Activated B cell treated with CpG ODN at 0.5 μM for 24 hours (primary cell): ENCODE data around the gene AP5B1. TPM values are rescaled to one million over a fixed set of nuclear protein-coding genes. Genes with fewer than 3 reads are reported as not detected.

ENCODE experiments used
- ATAC-seq: fragments of 200-7000 bp; cut with Tn5 transposase; one replicate; pipeline ENCODE4 v1.10.0; 2021; ENCODE audit warnings: low read depth, mild to moderate bottlenecking, moderate library complexity
- CTCF ChIA-PET: fragments of 350-600 bp; sonication (Branson Sonifier 250); formaldehyde crosslinking; loops from one replicate; lab custom pipeline; 2021; ENCODE audit warnings: antibody characterized with exemption; lab: Charles Lee
- POLR2A ChIA-PET: fragments of 350-600 bp; sonication (Branson Sonifier 250); formaldehyde crosslinking; loops from one replicate; lab custom pipeline; 2021; ENCODE audit warnings: antibody characterized with exemption; lab: Charles Lee
- DNase-seq: peaks from one replicate; pipeline ENCODE4 v3.0.0; 2022
- H3K27ac Mint-ChIP-seq: one replicate; pipeline ENCODE4 v1.8.0; 2020; ENCODE audit warnings: mixed read lengths
- H3K27me3 Mint-ChIP-seq: one replicate; pipeline ENCODE4 v1.8.0; 2021; ENCODE audit warnings: mixed read lengths
- H3K36me3 Mint-ChIP-seq: one replicate; pipeline ENCODE4 v1.8.0; 2021; ENCODE audit warnings: low read depth, mixed read lengths
- H3K4me1 Mint-ChIP-seq: one replicate; pipeline ENCODE4 v1.8.0; 2021; ENCODE audit warnings: mixed read lengths
- H3K4me3 Mint-ChIP-seq: one replicate; pipeline ENCODE4 v1.8.0; 2020; ENCODE audit warnings: mild to moderate bottlenecking, mixed read lengths
- H3K9me3 Mint-ChIP-seq: one replicate; pipeline ENCODE4 v1.8.0; 2020; ENCODE audit warnings: mixed read lengths
- intact Hi-C: fragments of 100-400 bp; cut with micrococcal nuclease; formaldehyde crosslinking; loops from one replicate; pipeline ENCODE4 v1.15.1; 2024
- total RNA-seq: library from RNA; stranded (reverse); gene quantifications from 2 replicates; pipeline ENCODE4 v1.2.3, GENCODE V29; 2022
- TF ChIP-seq, protein P1 (sequence below): fragments of 200-600 bp; IDR thresholded peaks from one replicate; pipeline ENCODE4 v1.8.0; 2022; ENCODE audit warnings: antibody characterized with exemption, mild to moderate bottlenecking

AP5B1 gene, protein sequence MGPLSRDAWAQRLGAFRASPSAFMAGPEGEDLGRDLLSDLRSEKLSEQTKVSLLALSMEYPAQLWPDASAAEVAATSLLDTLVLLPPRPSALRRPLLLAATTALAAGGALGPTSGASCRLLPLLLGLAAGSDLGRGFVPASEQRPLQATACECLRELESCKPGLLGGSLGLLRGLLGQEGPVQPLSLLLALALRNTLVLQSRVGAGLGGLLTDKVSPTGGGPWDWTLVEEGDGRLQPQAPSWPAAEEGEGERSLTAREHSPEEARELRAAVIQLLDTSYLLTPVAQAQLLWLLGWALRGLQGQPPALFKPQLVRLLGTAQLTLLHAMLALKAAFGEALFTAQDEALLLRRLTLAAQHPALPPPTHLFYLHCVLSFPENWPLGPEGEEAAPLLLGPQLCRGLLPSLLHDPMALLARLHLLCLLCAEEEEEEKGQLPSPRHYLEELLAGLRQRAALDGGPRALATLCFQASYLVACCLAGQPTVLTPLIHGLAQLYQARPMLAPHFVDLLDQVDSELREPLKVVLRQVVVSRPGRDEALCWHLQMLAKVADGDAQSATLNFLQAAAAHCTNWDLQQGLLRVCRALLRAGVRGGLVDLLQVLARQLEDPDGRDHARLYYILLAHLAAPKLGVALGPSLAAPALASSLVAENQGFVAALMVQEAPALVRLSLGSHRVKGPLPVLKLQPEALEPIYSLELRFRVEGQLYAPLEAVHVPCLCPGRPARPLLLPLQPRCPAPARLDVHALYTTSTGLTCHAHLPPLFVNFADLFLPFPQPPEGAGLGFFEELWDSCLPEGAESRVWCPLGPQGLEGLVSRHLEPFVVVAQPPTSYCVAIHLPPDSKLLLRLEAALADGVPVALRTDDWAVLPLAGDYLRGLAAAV
- 17.4 and 20.9 TPM in 2 replicates for total RNA-seq

DNA sequence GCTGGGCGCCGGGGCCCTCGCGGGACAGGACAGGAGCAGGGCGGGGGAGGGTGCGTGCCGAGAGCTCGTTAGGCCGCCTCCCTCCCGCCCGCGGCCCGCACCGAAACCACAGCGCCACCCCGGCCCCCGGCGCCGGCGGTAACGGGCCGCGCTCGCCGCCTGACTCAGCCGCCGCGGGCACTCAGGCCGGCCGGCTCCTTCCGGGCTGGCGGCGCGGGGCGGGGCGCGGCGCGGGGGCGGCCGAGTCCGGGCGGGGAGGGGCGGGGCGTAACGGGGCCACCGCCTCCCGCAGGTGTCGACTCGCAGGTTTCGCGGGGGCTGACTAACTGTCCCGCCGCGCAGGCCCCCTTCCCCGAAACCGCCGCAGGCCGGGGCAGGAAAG is at the start of gene AP5B1:
Gene AP5B1, minus strand, starts transcription at position 207 of the 382 bp plus-strand sequence. CDS start 385 bp downstream, outside the sequence.
- Mint-ChIP-seq H3K36me3 (peaks cover 16% of the 10 kb centered on the region), H3K4me1 (peaks cover 16% of the 10 kb centered on the region), H3K9me3 (no peaks in the 10 kb centered on the region), H3K27ac (peak within 1 kb of the TSS; percentile 59), H3K4me3 (peak within 1 kb of the TSS; percentile 86), H3K27me3 (no peaks in the 10 kb centered on the region)
- POLR2A ChIA-PET: interaction anchor here (0.9 to 2.9 kb wide), 11 partner anchors 10 to 156 kb away, joined by 3 to 46 read pairs (median 6); partner anchors contain the start of genes CFL1, KAT5, MUS81 and RNASEH2C
- intact Hi-C loops: loop anchor here (1.0 to 2.0 kb wide), 7 partner anchors 11 to 209 kb away; partner anchors contain the start of genes CFL1, FIBP and RNASEH2C
- CTCF ChIA-PET: interaction anchor here (0.7 to 4.9 kb wide), 18 partner anchors 8 to 210 kb away, joined by 3 to 62 read pairs (median 6); partner anchors contain the start of genes CCDC85B, KAT5, PCNX3 and SNX32
- TF ChIP-seq, protein P1, sequence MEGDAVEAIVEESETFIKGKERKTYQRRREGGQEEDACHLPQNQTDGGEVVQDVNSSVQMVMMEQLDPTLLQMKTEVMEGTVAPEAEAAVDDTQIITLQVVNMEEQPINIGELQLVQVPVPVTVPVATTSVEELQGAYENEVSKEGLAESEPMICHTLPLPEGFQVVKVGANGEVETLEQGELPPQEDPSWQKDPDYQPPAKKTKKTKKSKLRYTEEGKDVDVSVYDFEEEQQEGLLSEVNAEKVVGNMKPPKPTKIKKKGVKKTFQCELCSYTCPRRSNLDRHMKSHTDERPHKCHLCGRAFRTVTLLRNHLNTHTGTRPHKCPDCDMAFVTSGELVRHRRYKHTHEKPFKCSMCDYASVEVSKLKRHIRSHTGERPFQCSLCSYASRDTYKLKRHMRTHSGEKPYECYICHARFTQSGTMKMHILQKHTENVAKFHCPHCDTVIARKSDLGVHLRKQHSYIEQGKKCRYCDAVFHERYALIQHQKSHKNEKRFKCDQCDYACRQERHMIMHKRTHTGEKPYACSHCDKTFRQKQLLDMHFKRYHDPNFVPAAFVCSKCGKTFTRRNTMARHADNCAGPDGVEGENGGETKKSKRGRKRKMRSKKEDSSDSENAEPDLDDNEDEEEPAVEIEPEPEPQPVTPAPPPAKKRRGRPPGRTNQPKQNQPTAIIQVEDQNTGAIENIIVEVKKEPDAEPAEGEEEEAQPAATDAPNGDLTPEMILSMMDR: no peak
- ATAC-seq: peak; percentile 75
- peak; percentile 79 for DNase-seq

DNA sequence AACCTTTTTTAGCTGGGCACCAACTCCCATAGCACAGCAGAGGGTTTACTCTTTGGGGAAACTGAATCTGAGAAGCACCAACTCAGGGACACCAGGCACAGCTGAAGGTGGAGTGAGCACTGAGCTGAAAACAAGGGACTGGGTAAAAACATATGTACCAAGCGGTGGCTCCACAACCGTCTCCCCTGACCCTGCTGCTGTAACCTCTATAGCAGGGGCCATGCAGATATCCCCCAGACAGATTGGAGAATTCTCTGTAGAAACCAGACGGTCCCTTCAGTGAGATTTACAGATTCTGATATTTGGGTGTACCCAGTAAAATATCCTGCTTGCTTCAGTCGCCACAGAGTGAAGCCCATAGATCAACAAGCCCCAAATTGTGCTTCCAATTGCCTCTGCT is 48.7 kb upstream of the AP5B1 start:
- ChIA-PET POLR2A (no interaction called here), CTCF (interaction anchor here (0.7 kb wide), 1 partner anchor 120 kb away, joined by 3 read pairs; no protein-coding TSS in a partner anchor)
- no peak for ATAC-seq
- intact Hi-C loops: no loop called here
- no peak overlapping the region for H3K4me3 Mint-ChIP-seq
- no peak overlapping the region for H3K27ac Mint-ChIP-seq
- no peaks in the 10 kb centered on the region for H3K9me3 Mint-ChIP-seq
- H3K36me3 Mint-ChIP-seq: no peaks in the 10 kb centered on the region
- H3K4me1 Mint-ChIP-seq: peaks cover 8% of the 10 kb centered on the region
- TF ChIP-seq, protein P1: no peak
- DNase-seq: no peak
- no peaks in the 10 kb centered on the region for H3K27me3 Mint-ChIP-seq

DNA sequence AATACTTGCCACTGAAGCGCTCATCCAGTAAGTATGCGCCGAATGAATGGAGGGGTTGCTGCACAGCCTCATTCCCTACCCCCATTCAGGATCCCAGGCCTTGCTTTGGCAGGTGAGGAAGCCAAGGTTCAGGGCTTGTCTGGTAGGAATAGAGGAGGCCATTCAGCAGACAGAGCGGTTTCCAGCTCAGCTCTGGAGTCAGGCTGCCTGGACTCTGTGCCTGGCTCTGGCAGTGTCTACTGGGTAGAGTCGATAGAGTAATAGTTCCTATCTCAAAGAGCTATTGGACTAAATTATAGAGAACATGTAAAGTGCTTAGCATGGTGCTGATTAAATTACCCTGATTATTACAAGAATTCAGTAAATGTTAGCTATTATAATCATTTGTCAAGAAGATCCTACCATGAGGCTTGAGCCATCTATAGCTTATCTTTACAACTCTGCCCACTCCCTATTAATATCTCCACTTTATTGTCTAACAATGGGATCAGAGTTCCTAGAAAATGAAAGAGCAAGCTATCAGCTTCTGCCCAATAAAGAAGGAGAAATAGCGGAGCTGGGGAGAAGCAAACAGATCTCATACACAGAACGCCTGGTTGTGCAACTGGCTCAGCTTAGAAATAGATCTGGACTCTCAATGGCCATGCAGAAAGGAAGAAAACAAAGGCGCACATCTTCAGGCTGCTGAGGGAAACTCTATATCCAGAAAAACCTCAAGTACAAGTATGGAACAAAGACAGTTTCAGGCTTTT is 46.4 kb upstream of the AP5B1 start:
- no peaks in the 10 kb centered on the region for H3K9me3 Mint-ChIP-seq
- TF ChIP-seq, protein P1: no peak

DNA sequence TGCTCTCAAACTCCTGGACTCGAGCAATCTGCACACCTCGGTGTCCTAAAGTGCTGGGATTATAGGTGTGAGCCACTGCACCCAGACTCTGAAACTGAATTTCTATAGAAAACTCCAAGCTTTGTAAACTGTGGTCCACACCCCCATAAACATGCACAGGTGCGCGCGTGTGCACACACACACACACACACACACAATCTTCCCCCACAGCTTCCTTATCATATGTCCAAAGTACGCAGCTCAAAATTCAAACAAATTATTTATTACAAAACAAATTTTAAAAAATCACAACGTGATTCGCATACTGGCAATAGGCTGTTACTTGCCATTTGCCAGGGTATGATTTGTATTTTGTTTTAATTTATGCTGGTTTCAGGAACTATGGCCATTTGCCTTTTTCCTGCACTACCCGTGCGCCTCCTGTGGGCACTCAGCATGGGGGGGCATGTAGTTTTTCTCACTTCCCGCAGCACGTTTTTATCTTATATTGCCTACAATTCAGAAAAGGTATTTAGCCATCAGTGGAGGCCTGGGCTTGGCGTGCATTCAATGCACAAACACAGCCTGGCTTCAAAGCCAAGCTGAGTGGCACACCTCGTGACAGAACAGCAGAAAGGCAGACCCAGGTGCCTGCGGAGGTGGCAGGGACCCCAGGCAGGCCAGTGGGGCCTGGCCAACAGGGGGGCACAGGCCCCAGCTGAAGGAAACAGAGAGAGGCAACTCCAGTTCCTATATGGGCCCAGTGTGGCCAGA is 42.2 kb upstream of the AP5B1 start:
- DNase-seq (no peak), ATAC-seq (no peak)
- H3K4me3 Mint-ChIP-seq: no peak overlapping the region
- intact Hi-C loops: no loop called here
- no peaks in the 10 kb centered on the region for H3K9me3 Mint-ChIP-seq
- H3K27me3 Mint-ChIP-seq: no peaks in the 10 kb centered on the region
- no peak overlapping the region for H3K27ac Mint-ChIP-seq
- no peaks in the 10 kb centered on the region for H3K36me3 Mint-ChIP-seq
- TF ChIP-seq, protein P1: no peak
- CTCF ChIA-PET: interaction anchor here (0.9 to 1.4 kb wide), 2 partner anchors 10 to 111 kb away, joined by 3 to 4 read pairs; no protein-coding TSS in a partner anchor
- POLR2A ChIA-PET: interaction anchor here (0.6 to 1.2 kb wide), 2 partner anchors 43 to 82 kb away, joined by 3 to 5 read pairs; no protein-coding TSS in a partner anchor
- H3K4me1 Mint-ChIP-seq: peaks cover 3% of the 10 kb centered on the region

More for the DNA sequence above, 46.4 kb upstream of the AP5B1 start:
- no peaks in the 10 kb centered on the region for H3K27me3 Mint-ChIP-seq
- intact Hi-C loops: no loop called here
- DNase-seq (no peak), ATAC-seq (no peak)
- no peaks in the 10 kb centered on the region for H3K36me3 Mint-ChIP-seq
- ChIA-PET POLR2A (interaction anchor here (1.8 kb wide), 1 partner anchor 33 kb away, joined by 6 read pairs; the partner anchor contains the start of gene MUS81), CTCF (interaction anchor here (0.5 to 1.3 kb wide), 4 partner anchors 25 to 195 kb away, joined by 3 to 4 read pairs (median 3); no protein-coding TSS in a partner anchor)
- H3K4me3 Mint-ChIP-seq: no peak overlapping the region
- H3K27ac Mint-ChIP-seq: no peak overlapping the region
- no peaks in the 10 kb centered on the region for H3K4me1 Mint-ChIP-seq
